Measurements from ENCODE around the gene SLC39A13. TPM values are rescaled to one million over a fixed set of nuclear protein-coding genes. Genes with fewer than 3 reads are reported as not detected.

SLC39A13 gene
- total RNA-seq, 1 experiment from 2014 or later: 27.1 TPM

- Mint-ChIP-seq H3K27me3 (ENCODE audit: insufficient read depth, unreplicated experiment) (no peaks in the 10 kb centered on the region), H3K4me1 (ENCODE audit: low read depth, unreplicated experiment) (no peaks in the 10 kb centered on the region), H3K4me3 (ENCODE audit: unreplicated experiment) (no peak overlapping the region), H3K27ac (ENCODE audit: unreplicated experiment) (no peak overlapping the region), H3K36me3 (ENCODE audit: insufficient read depth, unreplicated experiment) (peaks cover 6% of the 10 kb centered on the region), H3K9me3 (ENCODE audit: unreplicated experiment) (no peaks in the 10 kb centered on the region)
- intact Hi-C loops (cut with micrococcal nuclease; ENCODE audit: unreplicated experiment): no loop called here
- Histone ChIP-seq H3K9me3 (no peaks in the 10 kb centered on the region), H3K27me3 (replicated peaks; ENCODE audit: control insufficient read depth, insufficient read depth, low read length) (no peaks in the 10 kb centered on the region), H3K36me3 (ENCODE audit: control insufficient read depth, insufficient read depth, low read length) (no peaks in the 10 kb centered on the region), H3K4me1 (no peaks in the 10 kb centered on the region), H3K4me3 (ENCODE audit: low read depth, low read length) (no peak overlapping the region)
- no peak for DNase-seq
- no TSS peak for BruUV-seq (replicated peaks)
- ChIA-PET POLR2A (no interaction called here), CTCF (interaction anchor here (1.8 kb wide), 1 partner anchor 12 kb away, joined by 15 read pairs; no protein-coding TSS in a partner anchor)
- no peak for TF ChIP-seq CTCF (IDR thresholded peaks at IDR 0.05; ENCODE audit: insufficient read depth in 1 of 2, low read depth in 1 of 2, low read length in 1 of 2, severe bottlenecking in 1 of 2, unreplicated experiment in 1 of 2)
These were observed 34.1 kb downstream of the SLC39A13 start for GRCh38 chr11:47442514-47442913.

DNA sequence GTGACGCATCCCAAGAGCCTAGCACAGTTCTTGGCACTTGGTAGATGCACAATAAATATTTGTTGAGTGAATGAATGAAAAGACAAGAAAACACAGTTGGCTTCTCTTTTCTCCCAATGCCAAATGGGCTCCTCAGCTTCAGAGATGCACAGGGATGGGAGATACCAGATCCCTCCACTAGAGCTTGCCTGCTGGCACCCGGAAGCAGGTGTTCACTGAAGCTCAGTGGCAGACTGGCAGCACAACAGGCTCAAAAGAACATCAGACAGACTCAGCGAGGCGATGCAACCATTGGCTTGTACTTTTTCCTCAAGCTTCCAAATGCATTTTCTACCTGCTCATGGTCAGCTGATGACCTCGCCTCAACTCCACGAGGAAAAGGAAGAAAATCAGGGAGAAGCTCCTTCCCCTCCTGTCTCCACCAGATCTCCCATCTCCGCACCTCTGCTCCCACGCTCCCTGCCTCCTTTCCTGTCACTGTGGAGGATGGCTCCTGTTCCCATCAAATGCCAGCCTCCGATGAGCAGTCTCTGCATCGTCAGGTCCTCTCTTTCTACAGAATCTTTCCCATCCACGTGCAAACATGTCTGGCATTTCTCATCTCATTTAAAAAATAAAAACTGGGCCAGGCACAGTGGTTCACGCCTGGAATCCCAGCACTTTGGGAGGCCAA lies 34.8 kb downstream of the SLC39A13 start:
- Mint-ChIP-seq H3K4me3 (ENCODE audit: unreplicated experiment) (no peak overlapping the region), H3K4me1 (ENCODE audit: low read depth, unreplicated experiment) (no peaks in the 10 kb centered on the region), H3K36me3 (ENCODE audit: insufficient read depth, unreplicated experiment) (peaks cover 6% of the 10 kb centered on the region), H3K27ac (ENCODE audit: unreplicated experiment) (no peak overlapping the region), H3K27me3 (ENCODE audit: insufficient read depth, unreplicated experiment) (no peaks in the 10 kb centered on the region), H3K9me3 (ENCODE audit: unreplicated experiment) (no peaks in the 10 kb centered on the region)
- no peaks in the 10 kb centered on the region for H3K36me3 ChIP-seq (ENCODE audit: control insufficient read depth, insufficient read depth, low read length)
- POLR2A ChIA-PET: no interaction called here
- no TSS peak for BruUV-seq (replicated peaks)
- TF ChIP-seq CTCF (IDR thresholded peaks at IDR 0.05; ENCODE audit: insufficient read depth in 1 of 2, low read depth in 1 of 2, low read length in 1 of 2, severe bottlenecking in 1 of 2, unreplicated experiment in 1 of 2): no peak
- H3K4me1 ChIP-seq: no peaks in the 10 kb centered on the region
- no peaks in the 10 kb centered on the region for H3K27me3 ChIP-seq (replicated peaks; ENCODE audit: control insufficient read depth, insufficient read depth, low read length)
- CTCF ChIA-PET: interaction anchor here (1.8 kb wide), 1 partner anchor 11 kb away, joined by 15 read pairs; no protein-coding TSS in a partner anchor
- no peak overlapping the region for H3K4me3 ChIP-seq (ENCODE audit: low read depth, low read length)
- intact Hi-C loops (cut with micrococcal nuclease; ENCODE audit: unreplicated experiment): no loop called here
- DNase-seq: no peak
- no peaks in the 10 kb centered on the region for H3K9me3 ChIP-seq

DNA sequence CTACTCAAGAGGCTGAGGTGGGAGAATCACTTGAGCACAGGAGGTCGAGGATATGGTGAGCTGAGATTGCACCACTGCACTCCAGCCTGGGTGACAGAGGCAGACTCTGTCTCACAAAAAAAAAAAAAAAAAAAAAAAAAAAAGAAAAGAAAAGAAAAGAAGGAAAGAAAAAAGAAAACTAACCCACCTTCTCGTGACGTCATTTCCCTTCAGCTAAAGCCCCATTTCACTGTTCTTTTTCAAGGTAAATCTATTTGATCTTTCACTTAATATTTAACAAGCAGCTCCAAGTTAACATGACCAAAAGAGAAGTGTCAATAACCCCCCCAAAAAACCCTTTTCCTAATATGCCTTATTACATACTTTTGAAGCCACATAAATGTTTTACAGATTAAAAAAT lies 35.4 kb downstream of the SLC39A13 start:
- DNase-seq: no peak
- Mint-ChIP-seq H3K27ac (ENCODE audit: unreplicated experiment) (no peak overlapping the region), H3K27me3 (ENCODE audit: insufficient read depth, unreplicated experiment) (no peaks in the 10 kb centered on the region), H3K36me3 (ENCODE audit: insufficient read depth, unreplicated experiment) (peaks cover 6% of the 10 kb centered on the region), H3K4me3 (ENCODE audit: unreplicated experiment) (no peak overlapping the region), H3K4me1 (ENCODE audit: low read depth, unreplicated experiment) (no peaks in the 10 kb centered on the region), H3K9me3 (ENCODE audit: unreplicated experiment) (no peaks in the 10 kb centered on the region)
- Histone ChIP-seq H3K4me1 (no peaks in the 10 kb centered on the region), H3K4me3 (ENCODE audit: low read depth, low read length) (no peak overlapping the region), H3K9me3 (no peaks in the 10 kb centered on the region), H3K27me3 (replicated peaks; ENCODE audit: control insufficient read depth, insufficient read depth, low read length) (no peaks in the 10 kb centered on the region), H3K36me3 (ENCODE audit: control insufficient read depth, insufficient read depth, low read length) (no peaks in the 10 kb centered on the region)
- ChIA-PET POLR2A (interaction anchor here (0.7 kb wide), 1 partner anchor 35 kb away, joined by 4 read pairs; the partner anchor contains the start of gene SLC39A13), CTCF (interaction anchor here (0.6 to 1.8 kb wide), 2 partner anchors 9 to 10 kb away, joined by 3 to 15 read pairs; no protein-coding TSS in a partner anchor)
- intact Hi-C loops (cut with micrococcal nuclease; ENCODE audit: unreplicated experiment): no loop called here
- BruUV-seq (replicated peaks): no TSS peak
- TF ChIP-seq CTCF (IDR thresholded peaks at IDR 0.05; ENCODE audit: insufficient read depth in 1 of 2, low read depth in 1 of 2, low read length in 1 of 2, severe bottlenecking in 1 of 2, unreplicated experiment in 1 of 2): no peak

Measured in Caco-2 (cell line).